Activated CD8-positive, alpha-beta memory T cell treated with anti-CD3 and anti-CD28 coated beads, Interleukin-2, amount 50 U/mL, for 48 hours (primary cell): ENCODE data around the gene NUDT3.
"Not testable (repeated sequence)": the region's sequence is repeated elsewhere in the genome, so short reads cannot be mapped to it uniquely, and the experiment has no call there.

Experiments used
- DNase-seq: peaks from one replicate; pipeline ENCODE4 v3.0.0-alpha.2; 2020

The NUDT3 gene

GRCh38 chr6:34392497-34393190 is at the start of gene NUDT3:
TSS of gene NUDT3 (minus strand) at chr6:34392669. CDS start at chr6:34392362, 307 bp downstream.
- DNase-seq, result peak; percentile 98

GRCh38 chr6:34441526-34441925 is 49.1 kb upstream of the NUDT3 start:
- no peak for DNase-seq

- DNase-seq, result no peak
These were observed 47.0 kb upstream of the NUDT3 start for GRCh38 chr6:34439442-34439841.

GRCh38 chr6:34438705-34439104 is 46.2 kb upstream of the NUDT3 start:
- no peak for DNase-seq

- no peak for DNase-seq
These were observed 45.1 kb upstream of the NUDT3 start for GRCh38 chr6:34437644-34437970.

- no peak for DNase-seq
These were observed 44.6 kb upstream of the NUDT3 start for GRCh38 chr6:34436803-34437643.

- DNase-seq, result no peak
These were observed 43.4 kb upstream of the NUDT3 start for GRCh38 chr6:34435916-34436315.

GRCh38 chr6:34425498-34426410 is 33.3 kb upstream of the NUDT3 start, which contains the start of gene RPS10:
TSS of gene RPS10 (minus strand) at chr6:34426069. CDS start at chr6:34425221, 848 bp downstream.
- peak; percentile 95 for DNase-seq

GRCh38 chr6:34425132-34425497 is 32.6 kb upstream of the NUDT3 start:
- DNase-seq, result peak; percentile 61

GRCh38 chr6:34424200-34425131 is 32.0 kb upstream of the NUDT3 start:
- no peak for DNase-seq

GRCh38 chr6:34423254-34423653 is 30.8 kb upstream of the NUDT3 start:
- DNase-seq, result no peak

GRCh38 chr6:34418367-34418766 is 25.9 kb upstream of the NUDT3 start:
- no peak for DNase-seq

- DNase-seq, result no peak
These were observed 24.5 kb upstream of the NUDT3 start for GRCh38 chr6:34416877-34417371.

- DNase-seq, result peak; percentile 60
These were observed 22.8 kb upstream of the NUDT3 start for GRCh38 chr6:34414999-34415858.

- no peak for DNase-seq
These were observed 20.3 kb upstream of the NUDT3 start for GRCh38 chr6:34412643-34413214.

GRCh38 chr6:34412016-34412415 is 19.5 kb upstream of the NUDT3 start:
- DNase-seq, result no peak

GRCh38 chr6:34407915-34408314 is 15.4 kb upstream of the NUDT3 start:
- not testable (repeated sequence) for DNase-seq

- no peak for DNase-seq
These were observed 4.0 kb upstream of the NUDT3 start for GRCh38 chr6:34396518-34396917.

- DNase-seq, result no peak
These were observed 1.5 kb upstream of the NUDT3 start for GRCh38 chr6:34393966-34394305.

GRCh38 chr6:34393191-34393965 is 909 bp upstream of the NUDT3 start:
- no peak for DNase-seq
